Measurements from ENCODE around the gene BBOX1. TPM values are rescaled to one million over a fixed set of nuclear protein-coding genes. Genes with fewer than 3 reads are reported as not detected.
A peak's percentile ranks its signal among the peaks of the same experiment; 100 is the strongest.

Gene BBOX1
- total and polyA plus RNA-seq, 2 of the 4 experiments (the other 2 are of a cell fraction): not detected

DNA sequence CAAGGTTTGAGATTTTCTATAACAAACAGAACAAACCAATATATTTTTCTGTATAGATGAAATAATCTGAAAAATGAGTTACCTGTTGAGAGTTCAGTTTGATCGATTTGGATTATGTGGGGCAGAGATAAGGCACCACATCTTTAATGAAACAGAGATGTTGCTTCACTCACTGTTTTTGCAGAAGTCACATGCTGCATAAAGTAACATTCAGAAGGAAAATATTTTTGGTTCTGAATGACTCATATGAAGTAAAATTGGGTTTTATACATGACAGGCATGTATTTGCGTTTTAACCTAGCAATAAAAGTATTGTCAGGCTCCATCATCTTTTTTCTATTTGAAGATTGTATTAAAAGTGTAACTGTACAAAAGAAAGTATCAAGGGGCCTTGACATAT is 77.8 kb downstream of the BBOX1 start:
- ATAC-seq (ENCODE audit: low read depth) (no peak; the same call in 1 of the 2 replicates), DNase-seq (peak; percentile 6)
- Histone ChIP-seq H2BK20ac (ENCODE audit: low read depth, low read length) (no peak overlapping the region), H4K91ac (ENCODE audit: insufficient read depth, low read depth, low read length) (no peak overlapping the region), H4K8ac (ENCODE audit: low read depth in 2 of 2, low read length in 2 of 2) (no peak overlapping the region), H3K4ac (ENCODE audit: low read depth, low read length) (no peak overlapping the region), H3K79me1 (ENCODE audit: low read depth in 1 of 2, low read length in 2 of 2) (no peaks in the 10 kb centered on the region), H3K56ac (ENCODE audit: extremely low read depth, insufficient read depth, low read length) (no peak overlapping the region), H2AFZ (replicated peaks; ENCODE audit: low read length, poor library complexity) (no peak overlapping the region), H2AK5ac (ENCODE audit: low read depth, low read length) (no peak overlapping the region), H2BK15ac (ENCODE audit: low read depth, low read length) (no peak overlapping the region), H3K9ac (ENCODE audit: low read depth, low read length) (no peak overlapping the region), H2AK9ac (replicated peaks; ENCODE audit: low read depth, low read length, poor library complexity) (no peak overlapping the region), H3K14ac (replicated peaks; ENCODE audit: low read depth, low read length) (no peak overlapping the region), H3K9me1 (ENCODE audit: insufficient read depth, low read length) (no peaks in the 10 kb centered on the region), H4K20me1 (ENCODE audit: insufficient read depth, low read length) (no peaks in the 10 kb centered on the region), H3K4me2 (ENCODE audit: low read depth, low read length) (no peak overlapping the region), H3K36me3 (ENCODE audit: control insufficient read depth, insufficient read depth, low read length) (no peaks in the 10 kb centered on the region), H3K9me3 (ENCODE audit: control insufficient read depth, insufficient read depth, low read length) (no peaks in the 10 kb centered on the region), H3K27ac (ENCODE audit: insufficient read depth, low read length) (no peak overlapping the region), H3K4me1 (ENCODE audit: control insufficient read depth, insufficient read depth, low read length) (no peaks in the 10 kb centered on the region), H3K18ac (ENCODE audit: low read depth, low read length) (no peak overlapping the region), H3K4me3 (ENCODE audit: insufficient read depth, low read depth, low read length) (no peak overlapping the region), H2BK120ac (ENCODE audit: low read depth, low read length) (no peak overlapping the region), H2BK5ac (ENCODE audit: low read depth, low read length, poor library complexity, severe bottlenecking) (no peak overlapping the region), H3K23ac (ENCODE audit: low read depth, low read length) (no peak overlapping the region), H4K5ac (ENCODE audit: low read depth, low read length) (no peak overlapping the region), H3K27me3 (ENCODE audit: control insufficient read depth, insufficient read depth, low read length) (no peaks in the 10 kb centered on the region; the same call in 1 of the 2 replicates)
- BruUV-seq (replicated peaks): no TSS peak
- in situ Hi-C loops (cut with MboI; ENCODE audit: low sequenced_read_pairs): no loop called here
- ChIA-PET POLR2A (ENCODE audit: unreplicated experiment) (no interaction called here), CTCF (no interaction called here)
- no CpG with 5 or more reads among the region's 2 CpGs for WGBS, 2 experiments (ENCODE audit: extremely low coverage in 2 of 2, insufficient read length in 1 of 2)
- dilution Hi-C loops (cut with HindIII; ENCODE audit: low sequenced_read_pairs, unreplicated experiment): no loop called here
- TF ChIP-seq, protein P1, sequence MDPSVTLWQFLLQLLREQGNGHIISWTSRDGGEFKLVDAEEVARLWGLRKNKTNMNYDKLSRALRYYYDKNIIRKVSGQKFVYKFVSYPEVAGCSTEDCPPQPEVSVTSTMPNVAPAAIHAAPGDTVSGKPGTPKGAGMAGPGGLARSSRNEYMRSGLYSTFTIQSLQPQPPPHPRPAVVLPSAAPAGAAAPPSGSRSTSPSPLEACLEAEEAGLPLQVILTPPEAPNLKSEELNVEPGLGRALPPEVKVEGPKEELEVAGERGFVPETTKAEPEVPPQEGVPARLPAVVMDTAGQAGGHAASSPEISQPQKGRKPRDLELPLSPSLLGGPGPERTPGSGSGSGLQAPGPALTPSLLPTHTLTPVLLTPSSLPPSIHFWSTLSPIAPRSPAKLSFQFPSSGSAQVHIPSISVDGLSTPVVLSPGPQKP (IDR thresholded peaks at IDR 0.05; ENCODE audit: borderline replicate concordance, low read depth, low read length): no peak
- TF ChIP-seq CTCF (conservative IDR thresholded peaks at IDR 0.05; ENCODE audit: low read depth, low read length) (no peak), USF2 (IDR thresholded peaks at IDR 0.05; ENCODE audit: low read depth, low read length) (peak; percentile 40; the same call in 1 of the 2 replicates), CEBPB (IDR thresholded peaks at IDR 0.05; ENCODE audit: low read depth, low read length) (peak; percentile 33; the same call in 1 of the 2 replicates)
- intact Hi-C loops (cut with micrococcal nuclease): no loop called here

Data from IMR-90 (cell line).